Natural killer cell (primary cell): Measurements from ENCODE around the gene MAMDC4. TPM values are rescaled to one million over a fixed set of nuclear protein-coding genes. Genes with fewer than 3 reads are reported as not detected.

Experiments
- ATAC-seq, 3 donors: fragments of 150-1000 bp in 2 of 3; fragments of 200-7000 bp in 1 of 3; cut with Tn5 transposase; 1 replicate in 1 of 3; 2 replicates in 2 of 3; pipeline ENCODE4 v1.10.0; 2021; ENCODE audit warnings: mild to moderate bottlenecking in 2 of 3, moderate library complexity in 2 of 3
- DNase-seq, 2 donors: peaks; one replicate each; pipeline versions ENCODE4 v3.0.0 to v3.0.0-alpha.2; 2013 to 2021; ENCODE audit warnings: mixed read lengths in 1 of 2
- H3K27ac ChIP-seq: one replicate; pipeline ENCODE4 v1.5.1; 2013; ENCODE audit warnings: mild to moderate bottlenecking, low read length
- H3K27me3 ChIP-seq: one replicate; pipeline ENCODE4 v1.6.1; 2013; ENCODE audit warnings: low read length; ENCODE audit not compliant: control insufficient read depth, insufficient read depth
- H3K36me3 ChIP-seq: one replicate; pipeline ENCODE4 v1.6.1; 2013; ENCODE audit warnings: low read length; ENCODE audit not compliant: control insufficient read depth, insufficient read depth
- H3K4me1 ChIP-seq: one replicate; pipeline ENCODE4 v1.6.1; 2013; ENCODE audit warnings: low read length; ENCODE audit not compliant: control insufficient read depth, insufficient read depth
- H3K4me3 ChIP-seq: one replicate; pipeline ENCODE4 v1.5.1; 2013; ENCODE audit warnings: low read length
- H3K9me3 ChIP-seq: one replicate; pipeline ENCODE4 v1.6.1; 2013; ENCODE audit warnings: low read length; ENCODE audit not compliant: control insufficient read depth, insufficient read depth
- H3K27ac Mint-ChIP-seq, 2 donors: one replicate each; pipeline ENCODE4 v1.8.0; 2022; ENCODE audit warnings: mild to moderate bottlenecking in 2 of 2, mixed read lengths in 2 of 2, moderate library complexity in 1 of 2
- H3K27me3 Mint-ChIP-seq, 2 donors: one replicate each; pipeline ENCODE4 v1.8.0; 2022; ENCODE audit warnings: low read depth in 2 of 2, mixed read lengths in 2 of 2
- H3K36me3 Mint-ChIP-seq: one replicate; pipeline ENCODE4 v1.8.0; 2022; ENCODE audit warnings: mixed read lengths
- H3K4me1 Mint-ChIP-seq, 2 donors: one replicate each; pipeline ENCODE4 v1.8.0; 2022; ENCODE audit warnings: mixed read lengths in 2 of 2
- H3K4me3 Mint-ChIP-seq: one replicate; pipeline ENCODE4 v1.8.0; 2022; ENCODE audit warnings: mild to moderate bottlenecking, moderate library complexity, mixed read lengths
- H3K9me3 Mint-ChIP-seq, 2 donors: one replicate each; pipeline ENCODE4 v1.8.0; 2022; ENCODE audit warnings: mixed read lengths in 2 of 2
- CTCF ChIP-seq: fragments of 200-600 bp; IDR thresholded peaks from one replicate; pipeline ENCODE4 v1.8.0; 2022; ENCODE audit warnings: antibody characterized with exemption
- WGBS: methylation state at CpG from one replicate; pipeline ENCODE4 v1.1.7; 2013; ENCODE audit warnings: missing lambda C conversion rate; ENCODE audit not compliant: insufficient coverage; 5-methylcytosine and 5-hydroxymethylcytosine counted together
- intact Hi-C: fragments of 100-400 bp; cut with micrococcal nuclease; formaldehyde crosslinking; loops from one replicate; pipeline ENCODE4 v1.14.2; 2022
- total RNA-seq, 4 donors: library from RNA; stranded (reverse); fragments of 120-200 nt in 1 of 4; gene quantifications; one replicate each; pipeline versions ENCODE4 v1.2.3 to v1.2.4, GENCODE V29; 2013 to 2022

MAMDC4 gene
- total RNA-seq, 3 donors from 2014 or later (not counting 1 experiment from before 2014, with no cell fraction given) = 4.6 to 6.5 (median 5.8) TPM

- Histone ChIP-seq H3K36me3 (peaks cover 35% of the 10 kb centered on the region), H3K4me1 (no peaks in the 10 kb centered on the region), H3K9me3 (no peaks in the 10 kb centered on the region), H3K27ac (no peak overlapping the region), H3K27me3 (no peaks in the 10 kb centered on the region), H3K4me3 (no peak overlapping the region)
- DNase-seq = no peak
- Mint-ChIP-seq H3K4me3 (no peak overlapping the region), H3K27ac (no peak overlapping the region), H3K36me3 (no peaks in the 10 kb centered on the region), H3K9me3 (no peaks in the 10 kb centered on the region), H3K27me3 (no peaks in the 10 kb centered on the region), H3K4me1 (no peaks in the 10 kb centered on the region)
- intact Hi-C loops = no loop called here
- ATAC-seq = no peak
- WGBS = 96% methylated on average over 24 of the region's 24 CpGs
- TF ChIP-seq CTCF = no peak
Observed at GRCh38 chr9:136826703-136827582, 25.2 kb upstream of the MAMDC4 start.

- ATAC-seq (no peak), DNase-seq (no peak)
- no peaks in the 10 kb centered on the region for H3K27me3 ChIP-seq
- no peak overlapping the region for H3K27ac Mint-ChIP-seq
- H3K4me1 ChIP-seq = no peaks in the 10 kb centered on the region
- no peaks in the 10 kb centered on the region for H3K36me3 Mint-ChIP-seq
- H3K9me3 ChIP-seq = no peaks in the 10 kb centered on the region
- no peaks in the 10 kb centered on the region for H3K4me1 Mint-ChIP-seq
- H3K4me3 Mint-ChIP-seq = no peak overlapping the region
- H3K36me3 ChIP-seq = peaks cover 40% of the 10 kb centered on the region
- intact Hi-C loops = no loop called here
- H3K9me3 Mint-ChIP-seq = no peaks in the 10 kb centered on the region
- no peaks in the 10 kb centered on the region for H3K27me3 Mint-ChIP-seq
- TF ChIP-seq CTCF = no peak
- H3K27ac ChIP-seq = no peak overlapping the region
- H3K4me3 ChIP-seq = no peak overlapping the region
- 95% methylated on average over 13 of the region's 14 CpGs for WGBS
Observed at GRCh38 chr9:136827794-136828473, 24.2 kb upstream of the MAMDC4 start.

GRCh38 chr9:136828474-136829140 lies 23.5 kb upstream of the MAMDC4 start:
- intact Hi-C loops = no loop called here
- no peaks in the 10 kb centered on the region for H3K27me3 Mint-ChIP-seq
- H3K36me3 ChIP-seq = peaks cover 40% of the 10 kb centered on the region
- H3K27me3 ChIP-seq = no peaks in the 10 kb centered on the region
- H3K9me3 Mint-ChIP-seq = no peaks in the 10 kb centered on the region
- ATAC-seq (no peak), DNase-seq (no peak)
- no peaks in the 10 kb centered on the region for H3K9me3 ChIP-seq
- no peaks in the 10 kb centered on the region for H3K4me1 ChIP-seq
- no peak overlapping the region for H3K4me3 ChIP-seq
- no peak overlapping the region for H3K27ac ChIP-seq
- no peak overlapping the region for H3K4me3 Mint-ChIP-seq
- H3K4me1 Mint-ChIP-seq = no peaks in the 10 kb centered on the region
- 97% methylated on average over 31 of the region's 31 CpGs for WGBS
- TF ChIP-seq CTCF = no peak
- no peak overlapping the region for H3K27ac Mint-ChIP-seq
- H3K36me3 Mint-ChIP-seq = no peaks in the 10 kb centered on the region
